GM23248 (cell line): ENCODE data around the gene SMARCA2.

Source experiments
- EZH2 ChIP-seq: fragments of 200-600 bp; sonication (generic); IDR thresholded peaks from 2 replicates; pipeline ENCODE4 v1.6.1; 2018; ENCODE audit warnings: antibody characterized with exemption, mild to moderate bottlenecking; ENCODE audit not compliant: insufficient read depth, poor library complexity, severe bottlenecking
- EZH2phosphoT487 ChIP-seq: fragments of 200-600 bp; sonication (generic); IDR thresholded peaks from 2 replicates; pipeline ENCODE4 v1.6.1; 2018; ENCODE audit warnings: antibody characterized with exemption, moderate library complexity, mild to moderate bottlenecking, low read depth; ENCODE audit not compliant: insufficient read depth

DNA sequence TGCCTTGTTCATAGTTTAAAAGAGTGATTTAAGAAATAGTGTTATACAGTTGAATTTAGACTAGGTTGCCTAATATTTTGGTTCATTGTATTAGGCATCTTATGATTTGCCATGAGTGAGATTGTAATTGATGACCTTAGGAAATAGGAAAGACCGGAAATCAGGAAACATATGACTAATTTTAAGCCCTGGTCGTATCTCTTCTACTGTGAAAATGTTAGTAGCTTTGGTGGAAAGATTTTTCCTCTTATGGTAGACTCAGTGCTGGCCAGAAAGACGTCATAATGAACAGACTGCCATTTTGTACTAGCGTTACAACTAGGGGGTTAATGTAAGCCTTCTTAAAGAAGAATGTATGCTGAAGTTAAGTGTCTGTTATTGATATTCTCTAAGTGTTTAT, 21.7 kb downstream of the SMARCA2 start:
- TF ChIP-seq EZH2phosphoT487 (no peak), EZH2 (no peak)
